Endometrial microvascular endothelial cells (primary cell): ENCODE data around the gene CASP14. TPM values are rescaled to one million over a fixed set of nuclear protein-coding genes. Genes with fewer than 3 reads are reported as not detected.
"Not testable (repeated sequence)": the region's sequence is repeated elsewhere in the genome, so short reads cannot be mapped to it uniquely, and the experiment has no call there.

Experiments used
- in situ Hi-C: cut with HindIII; loops from 2 replicates; pipeline ENCODE4 v1.10.0; 2017; ENCODE audit warnings: low sequenced_read_pairs, low pct_unique_long_range_greater_than_20kb; ENCODE audit errors: inconsistent ontology term
- total RNA-seq: library from RNA; depleted of rRNA; stranded (reverse); fragments of >200 nt; gene quantifications from one replicate; pipeline ENCODE4 v1.2.3, GENCODE V29; 2015; ENCODE audit errors: inconsistent ontology term

Gene CASP14
- not detected for total RNA-seq

DNA sequence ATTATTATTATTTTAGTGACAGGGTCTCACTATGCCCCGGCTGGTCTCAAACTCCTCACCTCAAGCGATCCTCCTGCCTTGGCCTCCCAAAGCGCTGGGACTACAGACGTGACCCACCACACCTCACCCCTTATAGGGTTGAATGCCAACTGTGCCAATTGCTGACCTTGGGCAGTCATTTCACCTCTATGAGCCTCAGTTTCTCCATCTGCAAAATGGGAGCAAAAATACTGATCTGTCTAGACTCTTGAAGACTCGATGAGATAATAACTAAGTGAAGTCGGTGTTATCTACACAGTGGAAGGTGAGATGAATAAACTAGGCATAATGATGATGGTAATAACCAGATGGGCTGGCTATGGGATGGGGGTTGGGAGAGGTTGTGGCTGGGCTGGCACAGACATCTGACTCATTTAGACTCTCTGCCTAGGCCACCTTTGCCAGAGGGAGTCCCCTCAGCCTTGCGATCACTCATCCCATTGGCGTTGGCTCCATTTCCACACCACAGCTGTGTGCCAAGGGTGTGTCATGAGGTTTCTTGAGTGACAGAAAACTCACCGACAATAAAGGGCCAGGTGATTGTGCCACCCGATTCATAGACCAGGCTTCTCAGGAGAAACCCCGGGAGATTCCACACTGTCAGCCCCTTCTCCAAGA is at the start of gene CASP14:
Gene CASP14 (plus strand): TSS at position 596 of the 657 bp plus-strand sequence. CDS start 2,772 bp downstream, outside the sequence.
- in situ Hi-C loops: no loop called here

DNA sequence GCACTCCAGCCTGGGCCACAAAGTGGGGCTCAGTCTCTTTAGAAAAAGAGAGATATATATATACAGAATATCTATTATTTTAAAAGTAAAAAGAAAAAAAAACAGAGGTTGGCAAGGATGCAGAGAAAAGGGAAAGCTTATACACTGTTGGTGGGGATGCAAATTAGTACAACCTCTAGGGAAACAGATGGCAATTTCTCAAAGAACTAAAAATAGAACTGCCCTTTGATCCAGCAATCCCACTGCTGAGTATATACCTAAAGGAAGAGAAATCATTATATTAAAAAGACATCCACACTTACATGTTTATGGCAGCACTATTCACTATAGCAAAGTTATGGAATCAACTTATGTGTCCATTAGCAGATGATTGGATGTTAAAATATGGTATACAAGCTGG is 41.0 kb upstream of the CASP14 start:
- in situ Hi-C loops: no loop called here

DNA sequence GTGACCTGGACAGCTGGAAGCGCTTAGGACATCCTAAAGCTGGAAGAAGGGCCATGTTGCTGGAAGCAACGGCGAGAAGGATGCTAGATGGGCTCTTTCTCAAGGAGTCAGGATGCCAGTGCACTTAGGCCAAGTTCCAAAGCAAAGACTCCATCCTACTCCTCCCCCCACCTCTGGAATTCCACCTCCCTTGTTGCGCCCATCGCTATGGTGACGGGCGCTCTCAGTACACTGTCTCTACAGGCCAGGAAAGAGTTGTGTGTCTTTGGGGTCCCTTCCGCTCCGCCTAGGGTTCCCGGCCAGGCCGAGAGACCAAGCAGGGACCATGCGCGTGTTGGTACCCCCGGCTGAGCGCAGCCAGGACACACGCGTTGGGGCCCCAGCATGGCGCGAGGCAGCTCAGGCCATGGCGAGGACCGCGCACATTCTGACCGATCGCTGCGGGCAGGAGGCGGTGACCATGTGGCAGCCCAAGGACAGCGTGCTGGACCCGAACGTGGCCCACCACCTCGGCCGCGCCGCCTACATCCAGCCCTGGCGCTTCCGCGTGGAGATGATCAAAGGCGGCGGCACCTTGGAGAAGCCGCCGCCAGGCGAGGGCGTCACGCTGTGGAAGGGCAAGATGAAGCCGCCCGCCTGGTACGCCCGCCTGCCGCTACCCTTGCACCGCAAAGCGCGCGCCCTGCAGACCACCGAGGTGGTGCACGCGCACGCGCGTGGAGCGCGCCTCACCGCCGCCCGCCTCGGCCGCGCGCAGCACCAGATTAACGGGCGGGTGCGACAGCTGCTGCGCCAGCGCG is 38.6 kb upstream of the CASP14 start:
- in situ Hi-C loops: no loop called here

DNA sequence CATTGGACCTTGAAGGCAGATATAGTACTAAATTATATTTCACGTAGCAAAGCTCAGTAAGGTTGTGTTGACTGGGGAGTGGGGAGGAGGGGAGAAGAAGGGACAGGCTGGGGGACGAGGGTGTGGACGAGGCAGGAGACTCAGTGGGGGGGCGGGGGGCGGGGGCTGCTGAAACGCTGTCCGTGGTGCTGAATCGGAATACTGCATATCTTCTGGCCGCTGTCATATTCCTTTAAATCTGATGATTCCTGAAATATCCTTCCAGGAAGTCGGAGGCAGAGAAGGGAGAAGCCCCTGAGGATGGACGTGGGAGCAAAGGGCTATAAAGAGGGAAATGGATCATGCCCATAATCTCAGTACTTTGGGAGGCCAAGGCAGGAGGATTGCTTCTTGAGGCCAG is 34.7 kb upstream of the CASP14 start:
- in situ Hi-C loops: no loop called here

DNA sequence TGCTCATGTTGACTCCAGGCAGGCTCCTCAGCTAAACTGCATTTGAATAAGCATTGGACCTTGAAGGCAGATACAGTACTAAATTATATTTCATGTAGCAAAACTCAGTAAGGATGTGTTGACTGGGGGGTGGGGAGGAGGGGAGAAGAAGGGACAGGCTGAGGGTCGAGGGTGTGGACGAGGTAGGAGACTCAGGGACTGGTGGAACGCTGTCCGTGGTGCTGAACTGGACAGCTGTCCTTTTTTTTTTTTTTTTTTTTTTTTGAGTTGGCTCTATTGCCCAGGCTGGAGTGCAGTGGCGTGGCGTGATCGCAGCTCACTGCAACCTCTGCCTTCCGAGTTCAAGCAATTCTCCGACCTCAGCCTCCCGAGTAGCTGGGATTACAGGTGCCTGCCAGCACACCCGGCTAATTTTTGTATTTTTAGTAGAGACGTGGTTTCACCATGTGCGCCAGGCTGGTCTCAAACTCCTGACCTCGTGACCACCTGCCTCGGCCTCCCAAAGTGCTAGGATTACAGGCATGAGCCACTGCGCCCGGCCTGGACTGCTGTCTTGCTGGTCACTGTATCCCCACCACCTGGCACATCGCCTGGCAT is 33.2 kb upstream of the CASP14 start:
- in situ Hi-C loops: no loop called here

DNA sequence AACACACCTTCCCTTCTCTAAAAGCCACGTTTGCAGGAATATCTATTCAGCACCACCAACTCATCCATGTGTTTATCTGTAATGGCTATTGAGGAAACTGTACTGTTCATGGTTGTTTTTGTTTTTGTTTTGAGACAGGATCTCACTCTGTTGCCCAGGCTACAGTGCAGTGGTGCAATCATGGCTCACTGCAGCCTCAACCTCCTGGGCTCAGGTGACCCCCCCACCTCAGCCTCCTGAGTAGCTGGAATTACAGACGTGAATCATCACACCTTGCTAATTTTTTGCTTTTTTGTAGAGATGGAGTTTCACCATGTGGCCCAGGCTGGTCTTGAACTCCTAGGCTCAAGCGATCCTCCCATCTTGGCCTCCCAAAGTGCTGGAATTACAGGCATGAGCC is 30.4 kb upstream of the CASP14 start:
- in situ Hi-C loops: not testable (repeated sequence)

DNA sequence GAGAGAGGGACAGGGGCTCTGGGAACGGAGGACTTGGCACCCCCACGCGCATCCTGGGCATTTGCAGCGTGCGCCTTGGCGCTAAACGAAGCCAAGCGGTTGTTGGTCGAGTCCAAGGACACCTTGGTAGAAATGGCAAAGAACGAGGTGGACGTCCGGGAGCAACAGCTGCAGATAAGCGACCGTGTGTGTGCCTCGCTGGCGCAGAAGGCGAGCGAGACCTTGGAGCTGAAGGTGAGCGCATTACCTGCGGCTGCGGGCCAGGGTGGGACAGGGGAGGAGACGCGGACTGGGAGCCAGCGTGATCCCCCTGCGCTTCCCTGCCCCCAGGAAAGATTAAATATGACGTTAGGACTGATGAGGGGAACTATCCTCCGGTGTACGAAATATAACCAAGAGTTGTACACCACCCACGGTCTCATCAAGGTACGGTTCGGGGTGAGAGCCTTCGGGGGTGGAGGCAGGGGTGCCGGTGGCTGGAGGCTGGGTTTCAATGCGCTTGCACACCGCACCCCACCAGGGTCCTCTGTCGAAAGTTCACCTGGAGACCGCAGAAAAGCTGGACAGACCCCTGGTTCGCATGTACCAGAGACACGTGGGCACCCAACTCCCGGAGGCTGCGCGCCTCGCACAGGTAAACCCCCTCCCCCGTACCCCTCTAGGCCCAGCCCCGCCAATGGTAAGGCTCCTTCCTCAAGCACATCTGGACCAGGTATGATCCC is 27.8 kb upstream of the CASP14 start:
- in situ Hi-C loops: no loop called here

DNA sequence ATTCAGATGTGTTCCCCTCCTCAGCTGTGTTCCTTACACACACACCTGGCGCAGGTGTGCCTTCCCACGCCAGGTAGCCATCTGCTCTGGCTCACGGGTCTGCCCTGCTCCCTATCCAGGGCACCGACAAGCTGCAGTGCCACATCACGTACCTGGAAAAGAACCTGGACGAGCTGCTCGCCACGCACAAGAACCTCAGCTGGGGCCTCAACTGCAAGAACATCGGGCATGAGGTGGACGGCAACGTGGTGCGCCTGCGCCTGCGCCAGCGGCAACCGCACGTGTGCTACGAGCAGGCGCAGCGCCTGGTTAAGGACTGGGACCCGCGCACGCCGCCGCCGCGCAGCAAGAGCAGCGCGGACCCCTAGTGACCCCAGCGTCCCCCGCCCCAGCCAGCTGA is 26.5 kb upstream of the CASP14 start:
- in situ Hi-C loops: no loop called here

DNA sequence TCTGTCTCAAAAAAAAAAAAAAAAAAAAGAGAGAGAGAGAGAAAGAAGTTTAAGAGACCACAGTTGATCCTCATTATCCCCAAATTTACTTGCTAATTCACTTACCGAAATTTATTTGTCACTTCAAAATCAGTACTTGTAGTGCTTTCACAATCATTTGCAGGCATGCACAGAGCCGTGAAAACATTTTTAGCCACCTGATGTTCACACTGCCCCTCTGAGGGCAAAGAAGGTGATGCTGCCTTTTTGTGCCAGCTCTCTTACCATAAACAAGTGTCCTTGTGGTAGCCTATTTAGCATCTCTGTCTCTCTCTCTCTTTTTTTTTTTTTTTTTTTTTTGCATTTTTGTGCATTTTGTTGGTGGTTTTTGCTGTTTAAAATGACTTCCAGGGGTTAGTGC is 24.1 kb upstream of the CASP14 start:
- in situ Hi-C loops: no loop called here

- in situ Hi-C loops: no loop called here
Measured at GRCh38 chr19:15028490-15028889, 20.8 kb upstream of the CASP14 start.

DNA sequence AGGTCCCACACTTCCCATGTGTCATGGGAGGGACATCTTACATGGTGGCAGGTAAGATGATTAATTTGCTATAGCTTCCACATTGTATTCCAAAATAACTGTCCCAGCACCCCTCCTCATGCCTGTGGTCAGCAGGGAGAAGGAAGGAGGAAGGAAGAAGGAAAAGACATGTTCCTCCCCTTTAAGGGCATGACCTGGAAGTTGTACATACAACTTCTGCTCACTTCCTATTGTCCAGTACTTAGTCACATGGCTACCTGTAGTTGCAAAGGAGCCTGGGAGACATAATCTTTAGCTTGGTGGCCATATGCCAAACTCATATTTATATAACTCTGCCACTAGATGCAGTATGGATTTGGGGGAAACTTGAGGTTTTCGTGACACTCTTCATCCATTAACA is 17.6 kb upstream of the CASP14 start:
- in situ Hi-C loops: no loop called here

DNA sequence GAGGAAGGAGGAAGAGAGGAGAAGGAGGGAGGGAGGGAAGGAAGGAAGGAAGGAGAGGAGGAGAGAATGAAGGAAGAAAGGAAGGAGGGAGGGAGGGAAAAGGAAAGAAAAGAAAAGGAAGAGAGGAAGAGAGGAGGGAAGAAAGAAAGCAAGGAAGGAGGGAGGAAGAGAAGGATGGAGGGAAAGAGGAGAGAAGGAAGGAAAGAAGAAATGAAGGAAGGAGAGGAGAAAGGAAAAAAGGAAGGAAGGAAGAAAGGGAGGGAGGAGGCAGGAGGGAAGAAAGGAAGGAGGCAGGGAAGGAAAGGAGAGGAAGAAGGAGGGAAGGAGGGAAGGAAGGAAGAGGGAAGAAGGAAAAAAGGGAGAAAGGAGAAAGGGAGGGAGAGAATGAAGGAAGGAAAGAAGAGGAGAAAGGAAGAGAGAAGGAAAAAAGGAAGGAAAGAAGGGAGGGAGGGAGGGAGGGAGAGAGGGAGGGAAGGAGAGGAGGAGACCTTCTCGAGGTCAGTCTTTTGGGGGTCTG is 13.4 kb upstream of the CASP14 start:
- in situ Hi-C loops: no loop called here

DNA sequence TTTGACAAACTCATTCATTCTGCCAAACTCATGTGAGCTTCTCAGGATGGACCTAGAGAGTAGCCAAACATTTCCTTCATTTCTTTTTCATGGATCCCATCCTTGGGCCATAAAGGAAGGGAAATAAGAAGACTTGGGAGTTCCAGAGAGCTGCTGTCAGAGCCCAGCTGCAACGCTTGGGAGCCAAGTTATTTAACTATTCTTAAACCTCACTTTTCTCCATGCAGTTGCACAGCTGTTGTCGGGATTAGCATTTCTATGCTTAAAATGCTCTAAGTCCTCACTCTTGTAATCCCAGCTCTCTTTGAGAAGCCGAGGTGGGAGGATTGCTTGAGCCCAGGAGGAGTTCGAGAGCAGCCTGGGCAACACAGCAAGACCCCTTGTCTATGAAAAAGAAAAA is 11.7 kb upstream of the CASP14 start:
- in situ Hi-C loops: no loop called here

- in situ Hi-C loops: no loop called here
Measured at GRCh38 chr19:15038294-15038693, 11.0 kb upstream of the CASP14 start.

DNA sequence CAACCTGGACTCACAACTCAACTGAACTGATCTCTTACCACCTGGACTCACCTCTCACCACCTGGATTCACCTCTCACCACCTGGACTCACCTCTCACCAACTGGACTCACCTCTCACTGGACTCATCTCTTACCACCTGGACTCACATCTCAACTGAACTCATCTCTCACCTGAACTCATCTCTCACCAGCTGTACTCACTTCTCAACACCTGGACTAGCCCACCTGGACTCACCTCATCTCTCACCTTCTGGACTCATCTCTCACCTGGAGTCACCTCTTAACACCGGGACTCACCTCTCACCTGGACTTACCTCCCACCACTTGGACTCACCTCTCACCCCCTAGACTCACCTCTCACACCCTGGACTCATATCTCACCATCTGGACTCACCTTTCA is 7.3 kb upstream of the CASP14 start:
- in situ Hi-C loops: no loop called here

- in situ Hi-C loops: no loop called here
Measured at GRCh38 chr19:15042826-15043225, 6.5 kb upstream of the CASP14 start.

- in situ Hi-C loops: no loop called here
Measured at GRCh38 chr19:15045506-15045905, 3.8 kb upstream of the CASP14 start.

DNA sequence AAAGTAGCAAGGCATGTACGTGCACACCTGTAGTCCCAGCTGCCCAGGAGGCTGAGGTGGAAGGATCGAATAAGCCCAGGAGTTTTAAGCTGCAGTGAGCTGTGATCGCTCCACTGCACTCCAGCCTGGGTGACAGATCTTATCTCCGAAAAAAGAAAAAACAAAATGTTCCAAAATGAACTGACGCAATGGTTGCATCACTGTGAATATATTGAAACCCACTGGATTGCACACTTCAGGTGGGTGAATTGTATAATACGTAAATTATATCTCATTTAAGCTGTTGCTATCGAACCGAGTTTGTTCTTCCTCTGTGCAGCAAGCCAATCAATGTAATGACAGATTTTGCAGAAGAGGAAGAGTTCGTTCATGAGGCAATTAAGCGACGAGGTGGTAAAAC is 1.6 kb upstream of the CASP14 start:
- in situ Hi-C loops: no loop called here

DNA sequence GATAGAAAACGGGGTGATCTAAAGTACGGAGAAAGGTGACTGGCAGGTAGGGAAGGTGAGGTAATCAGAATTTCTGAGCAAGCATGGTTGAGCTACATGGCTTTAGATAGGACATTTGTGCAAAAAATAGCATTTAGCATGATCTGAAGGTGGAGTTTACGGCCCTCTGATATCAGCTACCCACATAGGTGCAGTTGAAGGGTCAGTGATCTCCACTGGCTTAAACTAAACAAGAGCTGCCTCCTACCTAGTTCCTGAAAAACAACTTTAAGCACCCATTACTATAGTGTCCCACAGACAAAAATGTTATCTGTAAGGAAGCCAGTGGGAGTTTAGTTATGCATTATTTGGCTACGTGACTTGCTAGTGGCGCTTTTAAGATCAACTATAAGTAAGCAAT is 1.2 kb upstream of the CASP14 start:
- in situ Hi-C loops: no loop called here
